SIG-M5 treated with dmso at 0.1 percent for 504 hours (cell line): ENCODE results near the gene ZNF423.

Experiments used
- DNase-seq: peaks from one replicate; lab custom pipeline; 2025; ENCODE audit not compliant: unreplicated experiment; lab: John Stamatoyannopoulos, UW

ZNF423 gene

GRCh38 chr16:49502136-49502881 lies 353.6 kb downstream of the ZNF423 start:
- no peak for DNase-seq

GRCh38 chr16:49499869-49500610 lies 355.9 kb downstream of the ZNF423 start:
- DNase-seq: no peak

GRCh38 chr16:49499414-49499785 lies 356.5 kb downstream of the ZNF423 start:
- DNase-seq: no peak

GRCh38 chr16:49498666-49499413 lies 357.1 kb downstream of the ZNF423 start:
- no peak for DNase-seq

GRCh38 chr16:49498264-49498663 lies 357.6 kb downstream of the ZNF423 start:
- no peak for DNase-seq

- no peak for DNase-seq
Measured at GRCh38 chr16:49497466-49497865, 358.4 kb downstream of the ZNF423 start.

- DNase-seq: no peak
Measured at GRCh38 chr16:49496656-49497055, 359.3 kb downstream of the ZNF423 start.

- no peak for DNase-seq
Measured at GRCh38 chr16:49495596-49496355, 360.1 kb downstream of the ZNF423 start.

GRCh38 chr16:49494891-49495566 lies 360.9 kb downstream of the ZNF423 start:
- no peak for DNase-seq

GRCh38 chr16:49494474-49494873 lies 361.4 kb downstream of the ZNF423 start:
- DNase-seq: no peak

- DNase-seq: no peak
Measured at GRCh38 chr16:49493836-49494235, 362.1 kb downstream of the ZNF423 start.

- no peak for DNase-seq
Measured at GRCh38 chr16:49492896-49493626, 362.9 kb downstream of the ZNF423 start.

GRCh38 chr16:49491771-49492761 lies 363.8 kb downstream of the ZNF423 start:
- no peak for DNase-seq

- no peak for DNase-seq
Measured at GRCh38 chr16:49491106-49491670, 364.7 kb downstream of the ZNF423 start.

GRCh38 chr16:49490321-49490705 lies 365.6 kb downstream of the ZNF423 start:
- no peak for DNase-seq

GRCh38 chr16:49489686-49490320 lies 366.1 kb downstream of the ZNF423 start:
- DNase-seq: no peak

GRCh38 chr16:49488740-49489525 lies 367.0 kb downstream of the ZNF423 start:
- no peak for DNase-seq
